Globus pallidus (tissue), 1 donor: ENCODE data around the gene SNX33.
"Not testable (repeated sequence)": the region's sequence is repeated elsewhere in the genome, so short reads cannot be mapped to it uniquely, and the experiment has no call there.

Source experiments
- DNase-seq: peaks from one replicate; pipeline ENCODE4 v3.0.0-alpha.2; 2015; ENCODE audit warnings: low spot score

The SNX33 gene

GRCh38 chr15:75662823-75663519 lies 15.3 kb downstream of the SNX33 start:
- no peak for DNase-seq

GRCh38 chr15:75663931-75664421 lies 16.3 kb downstream of the SNX33 start:
- no peak for DNase-seq

- DNase-seq, result no peak
Observed at GRCh38 chr15:75666823-75667501, 19.2 kb downstream of the SNX33 start.

GRCh38 chr15:75669191-75669878 lies 21.6 kb downstream of the SNX33 start:
- DNase-seq, result no peak

- DNase-seq, result no peak
Observed at GRCh38 chr15:75669879-75670212, 22.1 kb downstream of the SNX33 start.

- DNase-seq, result no peak
Observed at GRCh38 chr15:75671730-75672602, 24.3 kb downstream of the SNX33 start.

- no peak for DNase-seq
Observed at GRCh38 chr15:75672646-75673425, 25.1 kb downstream of the SNX33 start.

GRCh38 chr15:75673426-75674235 lies 25.9 kb downstream of the SNX33 start:
- no peak for DNase-seq

GRCh38 chr15:75674366-75674765 lies 26.7 kb downstream of the SNX33 start:
- no peak for DNase-seq

GRCh38 chr15:75675579-75676404 lies 28.1 kb downstream of the SNX33 start:
- DNase-seq, result no peak

- DNase-seq, result no peak
Observed at GRCh38 chr15:75676688-75677464, 29.2 kb downstream of the SNX33 start.

GRCh38 chr15:75677465-75678323 lies 30.0 kb downstream of the SNX33 start:
- no peak for DNase-seq

- not testable (repeated sequence) for DNase-seq
Observed at GRCh38 chr15:75678324-75678690, 30.6 kb downstream of the SNX33 start.

- no peak for DNase-seq
Observed at GRCh38 chr15:75680007-75680789, 32.5 kb downstream of the SNX33 start.

GRCh38 chr15:75682181-75683135 lies 34.7 kb downstream of the SNX33 start:
- DNase-seq, result no peak
